K562 (cell line): ENCODE results near the gene DDX39A. TPM values are rescaled to one million over a fixed set of nuclear protein-coding genes. Genes with fewer than 3 reads are reported as not detected.
A peak's percentile ranks its signal among the peaks of the same experiment; 100 is the strongest.

Experiments
- CBX5 ChIP-seq: IDR thresholded peaks from 2 replicates; pipeline ENCODE4 v1.6.1; 2014; ENCODE audit warnings: low read depth, borderline replicate concordance
- DDX20 ChIP-seq: fragments of 450-650 bp; IDR thresholded peaks from 2 replicates; pipeline ENCODE4 v1.6.1; 2016; ENCODE audit warnings: missing genetic modification characterization, low read depth, mild to moderate bottlenecking, missing compliant biosample characterization, moderate library complexity
- HMGN3 ChIP-seq: IDR thresholded peaks from 2 replicates; pipeline ENCODE4 v1.6.1; 2011; ENCODE audit warnings: borderline replicate concordance, low read depth, mild to moderate bottlenecking, mixed read lengths, low read length; ENCODE audit not compliant: insufficient read length; ENCODE audit errors: extremely low read depth
- ILK ChIP-seq: fragments of 450-650 bp; IDR thresholded peaks from 2 replicates; pipeline ENCODE4 v1.6.1; 2016; ENCODE audit warnings: missing genetic modification characterization, low read depth, mild to moderate bottlenecking, missing compliant biosample characterization, moderate library complexity, borderline replicate concordance
- KLF13 ChIP-seq: fragments of 450-650 bp; IDR thresholded peaks from 2 replicates; pipeline ENCODE4 v1.6.1; 2016; ENCODE audit warnings: missing genetic modification characterization, low read depth, mild to moderate bottlenecking, missing compliant biosample characterization, moderate library complexity, borderline replicate concordance
- MIER1 ChIP-seq: fragments of 450-650 bp; IDR thresholded peaks from 2 replicates; pipeline ENCODE4 v1.6.1; 2016; ENCODE audit warnings: antibody characterized with exemption, mild to moderate bottlenecking, low read depth
- POLR2H ChIP-seq: IDR thresholded peaks from 2 replicates; pipeline ENCODE4 v1.6.1; 2016; ENCODE audit warnings: missing genetic modification characterization, low read depth, mild to moderate bottlenecking, control low read depth, missing compliant biosample characterization, moderate library complexity
- TBP ChIP-seq: optimal IDR thresholded peaks from 2 replicates; pipeline ENCODE3; 2011; ENCODE audit warnings: low read depth, low read length, improper control_type of control experiment
- ZKSCAN3 ChIP-seq: fragments of 250-450 bp; sonication (Bioruptor Pico); IDR thresholded peaks from 2 replicates; pipeline ENCODE4 v1.4.0; 2020
- ZNF175 ChIP-seq: fragments of 200-800 bp; sonication (Bioruptor generic); IDR thresholded peaks from 2 replicates; pipeline ENCODE4 v1.6.1; 2016; ENCODE audit warnings: low read depth, mild to moderate bottlenecking, missing genetic modification characterization, missing compliant biosample characterization
- ZNF707 ChIP-seq: fragments of 250-450 bp; sonication (Bioruptor Pico); conservative IDR thresholded peaks from 2 replicates; pipeline ENCODE4 v1.8.0; 2022; ENCODE audit warnings: inconsistent platforms, mild to moderate bottlenecking, moderate library complexity
- polyA plus RNA-seq, 8 experiments: library from polyadenylated mRNA; depleted of rRNA in 4 of 8; stranded (reverse) in 5 of 8; unstranded in 3 of 8; fragments of >200 nt; fragmentation: Nextera tagmentation in 2 of 8; fragmentation: Illumina TruSeq in 1 of 8; extraction: Ambion mirVana in 2 of 8; extraction: Trizol in 1 of 8; gene quantifications; 2 replicates each; pipeline versions ENCODE4 v1.2.1 to v1.2.3, GENCODE V29; 2011 to 2014; ENCODE audit warnings: inconsistent platforms in 1 of 8, missing spikeins in 1 of 8
- total RNA-seq, 7 experiments: library from RNA; depleted of rRNA in 6 of 7; stranded (reverse); fragments of >200 nt in 6 of 7; fragmentation: Illumina TruSeq in 2 of 7; extraction: Trizol in 2 of 7; gene quantifications; 2 replicates each; pipeline versions ENCODE4 v1.2.1 to v1.2.3, GENCODE V29; 2011 to 2021; ENCODE audit warnings: low replicate concordance in 1 of 7
- TF ChIP-seq, protein P1 (sequence below): fragments of 450-650 bp; formaldehyde crosslinking; IDR thresholded peaks from 2 replicates; pipeline ENCODE4 v1.4.0; 2020; ENCODE audit warnings: mild to moderate bottlenecking, moderate library complexity
- TF ChIP-seq, protein P2 (sequence below): fragments of 450-650 bp; formaldehyde crosslinking; IDR thresholded peaks from 2 replicates; pipeline ENCODE4 v1.4.0; 2020; ENCODE audit warnings: mild to moderate bottlenecking, moderate library complexity
- TF ChIP-seq, protein P3 (sequence below): fragments of 150-350 bp; IDR thresholded peaks from 2 replicates; pipeline ENCODE4 v1.6.1; 2014; ENCODE audit warnings: low read depth, mild to moderate bottlenecking, low read length, borderline replicate concordance
- TF ChIP-seq, protein P4 (sequence below): sonication (generic); formaldehyde crosslinking; IDR thresholded peaks from 2 replicates; pipeline ENCODE4 v1.8.0; 2022; ENCODE audit warnings: missing genetic modification reagents, mild to moderate bottlenecking, borderline replicate concordance
- TF ChIP-seq, protein P5 (sequence below): fragments of 250-450 bp; sonication (Bioruptor Pico); IDR thresholded peaks from 2 replicates; pipeline ENCODE4 v1.8.0; 2022; ENCODE audit warnings: moderate library complexity, mild to moderate bottlenecking, inconsistent platforms

The DDX39A gene
- total and polyA plus RNA-seq, 9 of the 15 experiments (the other 6 are each of a cell fraction or from before 2014, with no cell fraction given), result 90.3 to 250 (median 188) TPM

DNA sequence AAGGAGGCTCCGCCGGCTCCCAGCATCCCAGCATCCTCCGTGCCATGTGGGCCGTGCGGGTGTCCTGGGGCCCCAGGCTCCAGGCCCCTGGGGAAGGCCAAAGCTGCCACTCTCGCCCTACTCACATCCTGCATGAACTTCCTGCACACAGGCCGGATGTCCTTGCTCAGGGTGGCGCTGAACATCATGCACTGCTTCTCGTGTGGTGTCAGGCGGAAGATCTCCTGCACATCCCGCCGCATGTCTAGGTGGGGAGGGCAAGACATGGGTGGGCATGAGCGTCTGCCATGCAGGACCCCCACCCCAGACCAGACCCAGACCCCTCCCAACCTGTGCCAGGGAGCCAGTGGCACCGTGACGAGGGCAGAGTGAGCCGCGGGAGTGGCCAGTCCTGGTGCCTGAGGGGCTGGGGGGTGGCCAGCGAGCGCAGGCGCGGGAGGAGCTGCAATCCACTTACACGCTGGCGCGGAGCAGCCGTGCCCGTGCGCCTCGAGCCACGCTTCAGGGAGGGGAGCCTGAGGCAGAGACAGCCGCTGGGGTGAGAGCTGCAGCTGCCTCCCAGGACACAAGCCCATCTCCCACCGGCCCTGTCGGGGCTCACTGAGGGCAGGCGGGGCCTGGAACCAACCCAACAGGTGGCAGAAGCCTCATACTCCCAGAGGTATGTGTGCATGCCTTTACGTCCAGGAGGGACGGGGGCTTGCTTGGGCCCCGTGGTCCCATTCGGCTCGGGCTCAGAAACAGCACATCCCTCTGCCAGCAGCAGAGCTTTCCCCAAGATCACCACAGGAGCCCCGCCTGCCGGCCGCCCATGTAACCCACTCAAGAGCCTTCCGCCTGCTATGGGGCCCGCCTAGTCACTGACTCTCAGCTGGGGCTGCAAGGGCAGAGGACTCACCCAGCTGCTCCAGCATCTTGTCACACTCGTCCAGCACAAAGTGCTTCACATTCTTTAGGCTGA, 8.8 kb downstream of the DDX39A start (continued):
- TF ChIP-seq, protein P1, sequence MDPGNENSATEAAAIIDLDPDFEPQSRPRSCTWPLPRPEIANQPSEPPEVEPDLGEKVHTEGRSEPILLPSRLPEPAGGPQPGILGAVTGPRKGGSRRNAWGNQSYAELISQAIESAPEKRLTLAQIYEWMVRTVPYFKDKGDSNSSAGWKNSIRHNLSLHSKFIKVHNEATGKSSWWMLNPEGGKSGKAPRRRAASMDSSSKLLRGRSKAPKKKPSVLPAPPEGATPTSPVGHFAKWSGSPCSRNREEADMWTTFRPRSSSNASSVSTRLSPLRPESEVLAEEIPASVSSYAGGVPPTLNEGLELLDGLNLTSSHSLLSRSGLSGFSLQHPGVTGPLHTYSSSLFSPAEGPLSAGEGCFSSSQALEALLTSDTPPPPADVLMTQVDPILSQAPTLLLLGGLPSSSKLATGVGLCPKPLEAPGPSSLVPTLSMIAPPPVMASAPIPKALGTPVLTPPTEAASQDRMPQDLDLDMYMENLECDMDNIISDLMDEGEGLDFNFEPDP (CRISPR knock-in tag), result no peak
- TF ChIP-seq, protein P2, sequence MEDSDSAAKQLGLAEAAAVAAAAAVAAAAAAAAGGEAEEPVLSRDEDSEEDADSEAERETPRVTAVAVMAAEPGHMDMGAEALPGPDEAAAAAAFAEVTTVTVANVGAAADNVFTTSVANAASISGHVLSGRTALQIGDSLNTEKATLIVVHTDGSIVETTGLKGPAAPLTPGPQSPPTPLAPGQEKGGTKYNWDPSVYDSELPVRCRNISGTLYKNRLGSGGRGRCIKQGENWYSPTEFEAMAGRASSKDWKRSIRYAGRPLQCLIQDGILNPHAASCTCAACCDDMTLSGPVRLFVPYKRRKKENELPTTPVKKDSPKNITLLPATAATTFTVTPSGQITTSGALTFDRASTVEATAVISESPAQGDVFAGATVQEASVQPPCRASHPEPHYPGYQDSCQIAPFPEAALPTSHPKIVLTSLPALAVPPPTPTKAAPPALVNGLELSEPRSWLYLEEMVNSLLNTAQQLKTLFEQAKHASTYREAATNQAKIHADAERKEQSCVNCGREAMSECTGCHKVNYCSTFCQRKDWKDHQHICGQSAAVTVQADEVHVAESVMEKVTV (CRISPR knock-in tag), result no peak
- no peak for TF ChIP-seq KLF13
- TF ChIP-seq ZNF175, result no peak
- no peak for TF ChIP-seq ILK (tag)
- no peak for TF ChIP-seq CBX5
- TF ChIP-seq POLR2H (tag), result no peak
- no peak for TF ChIP-seq MIER1
- TF ChIP-seq TBP, result no peak
- TF ChIP-seq ZKSCAN3 (CRISPR knock-in tag), result no peak
- no peak for TF ChIP-seq ZNF707
- no peak for TF ChIP-seq DDX20 (tag)
- TF ChIP-seq HMGN3, result peak; percentile 23
- TF ChIP-seq, protein P3, sequence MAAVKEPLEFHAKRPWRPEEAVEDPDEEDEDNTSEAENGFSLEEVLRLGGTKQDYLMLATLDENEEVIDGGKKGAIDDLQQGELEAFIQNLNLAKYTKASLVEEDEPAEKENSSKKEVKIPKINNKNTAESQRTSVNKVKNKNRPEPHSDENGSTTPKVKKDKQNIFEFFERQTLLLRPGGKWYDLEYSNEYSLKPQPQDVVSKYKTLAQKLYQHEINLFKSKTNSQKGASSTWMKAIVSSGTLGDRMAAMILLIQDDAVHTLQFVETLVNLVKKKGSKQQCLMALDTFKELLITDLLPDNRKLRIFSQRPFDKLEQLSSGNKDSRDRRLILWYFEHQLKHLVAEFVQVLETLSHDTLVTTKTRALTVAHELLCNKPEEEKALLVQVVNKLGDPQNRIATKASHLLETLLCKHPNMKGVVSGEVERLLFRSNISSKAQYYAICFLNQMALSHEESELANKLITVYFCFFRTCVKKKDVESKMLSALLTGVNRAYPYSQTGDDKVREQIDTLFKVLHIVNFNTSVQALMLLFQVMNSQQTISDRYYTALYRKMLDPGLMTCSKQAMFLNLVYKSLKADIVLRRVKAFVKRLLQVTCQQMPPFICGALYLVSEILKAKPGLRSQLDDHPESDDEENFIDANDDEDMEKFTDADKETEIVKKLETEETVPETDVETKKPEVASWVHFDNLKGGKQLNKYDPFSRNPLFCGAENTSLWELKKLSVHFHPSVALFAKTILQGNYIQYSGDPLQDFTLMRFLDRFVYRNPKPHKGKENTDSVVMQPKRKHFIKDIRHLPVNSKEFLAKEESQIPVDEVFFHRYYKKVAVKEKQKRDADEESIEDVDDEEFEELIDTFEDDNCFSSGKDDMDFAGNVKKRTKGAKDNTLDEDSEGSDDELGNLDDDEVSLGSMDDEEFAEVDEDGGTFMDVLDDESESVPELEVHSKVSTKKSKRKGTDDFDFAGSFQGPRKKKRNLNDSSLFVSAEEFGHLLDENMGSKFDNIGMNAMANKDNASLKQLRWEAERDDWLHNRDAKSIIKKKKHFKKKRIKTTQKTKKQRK, result no peak
- TF ChIP-seq, protein P4, sequence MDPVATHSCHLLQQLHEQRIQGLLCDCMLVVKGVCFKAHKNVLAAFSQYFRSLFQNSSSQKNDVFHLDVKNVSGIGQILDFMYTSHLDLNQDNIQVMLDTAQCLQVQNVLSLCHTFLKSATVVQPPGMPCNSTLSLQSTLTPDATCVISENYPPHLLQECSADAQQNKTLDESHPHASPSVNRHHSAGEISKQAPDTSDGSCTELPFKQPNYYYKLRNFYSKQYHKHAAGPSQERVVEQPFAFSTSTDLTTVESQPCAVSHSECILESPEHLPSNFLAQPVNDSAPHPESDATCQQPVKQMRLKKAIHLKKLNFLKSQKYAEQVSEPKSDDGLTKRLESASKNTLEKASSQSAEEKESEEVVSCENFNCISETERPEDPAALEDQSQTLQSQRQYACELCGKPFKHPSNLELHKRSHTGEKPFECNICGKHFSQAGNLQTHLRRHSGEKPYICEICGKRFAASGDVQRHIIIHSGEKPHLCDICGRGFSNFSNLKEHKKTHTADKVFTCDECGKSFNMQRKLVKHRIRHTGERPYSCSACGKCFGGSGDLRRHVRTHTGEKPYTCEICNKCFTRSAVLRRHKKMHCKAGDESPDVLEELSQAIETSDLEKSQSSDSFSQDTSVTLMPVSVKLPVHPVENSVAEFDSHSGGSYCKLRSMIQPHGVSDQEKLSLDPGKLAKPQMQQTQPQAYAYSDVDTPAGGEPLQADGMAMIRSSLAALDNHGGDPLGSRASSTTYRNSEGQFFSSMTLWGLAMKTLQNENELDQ (CRISPR knock-in tag), result no peak
- TF ChIP-seq, protein P5, sequence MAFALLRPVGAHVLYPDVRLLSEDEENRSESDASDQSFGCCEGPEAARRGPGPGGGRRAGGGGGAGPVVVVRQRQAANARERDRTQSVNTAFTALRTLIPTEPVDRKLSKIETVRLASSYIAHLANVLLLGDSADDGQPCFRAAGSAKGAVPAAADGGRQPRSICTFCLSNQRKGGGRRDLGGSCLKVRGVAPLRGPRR (CRISPR knock-in tag), result no peak
